HepG2 (cell line): Measurements from ENCODE around the gene MRPS5. TPM values are rescaled to one million over a fixed set of nuclear protein-coding genes. Genes with fewer than 3 reads are reported as not detected.

Experiments used
- ATAC-seq: fragments of 200-7000 bp; cut with Tn5 transposase; 3 replicates; pipeline ENCODE4 v1.9.1; 2020; ENCODE audit warnings: mild to moderate bottlenecking, moderate library complexity
- Bru-seq: library from RNA; stranded (reverse); fragments of 400-500 nt; gene quantifications from one replicate; lab custom pipeline; 2021; lab: Mats Ljungman, UMichigan
- BruChase-seq, 2 experiments: library from RNA; stranded (reverse); fragments of 400-500 nt; gene quantifications; one replicate each; lab custom pipeline; 2021; lab: Mats Ljungman, UMichigan
- BruUV-seq: library from RNA; stranded (reverse); fragments of 400-500 nt; replicated peaks from 2 replicates; lab custom pipeline; 2021; lab: Mats Ljungman, UMichigan
- CTCF ChIA-PET: fragments of 300-600 bp; formaldehyde crosslinking; extraction: SDS; loops from one replicate; lab custom pipeline; 2021; ENCODE audit warnings: low total read pairs, inconsistent platforms, low intra/inter-chr PET ratio; lab: Yijun Ruan, JAX
- POLR2A ChIA-PET: fragments of 350-600 bp; sonication (Branson Sonifier 250); formaldehyde crosslinking; loops from one replicate; lab custom pipeline; 2020; ENCODE audit warnings: antibody characterized with exemption, inconsistent platforms; lab: Yijun Ruan, JAX
- DNase-seq: peaks from one replicate; pipeline ENCODE4 v3.0.0-alpha.2; 2015; ENCODE audit warnings: low spot score
- FAIRE-seq: peaks from 3 replicates; lab custom pipeline; 2011; peaks lifted over from hg19 to GRCh38; lab: Jason Lieb, UNC
- H2AFZ ChIP-seq: one replicate; pipeline ENCODE4 v1.6.1; 2011; ENCODE audit warnings: low read length, inconsistent platforms
- H3K27ac ChIP-seq: fragments of 300-600 bp; 3 replicates; pipeline ENCODE4 v1.8.0; 2011; ENCODE audit warnings: mixed run types, mild to moderate bottlenecking, mixed read lengths, low read length, inconsistent platforms; ENCODE audit not compliant: insufficient read depth; ENCODE audit errors: extremely low read length
- H3K27me3 ChIP-seq, 2 experiments: fragments of 200-600 bp in 1 of 2; 2 replicates in 1 of 2; 3 replicates in 1 of 2; pipeline versions ENCODE4 v1.6.0 to v1.8.0; 2011; ENCODE audit warnings: low read length in 2 of 2, mild to moderate bottlenecking in 2 of 2, moderate library complexity in 2 of 2, inconsistent platforms in 1 of 2; ENCODE audit not compliant: insufficient read depth in 2 of 2, control insufficient read depth in 1 of 2
- H3K36me3 ChIP-seq, 2 experiments: fragments of 200-600 bp in 1 of 2; replicated peaks in 1 of 2; 2 replicates in 1 of 2; 3 replicates in 1 of 2; pipeline versions ENCODE4 v1.5.1 to v1.8.0; 2011; ENCODE audit warnings: low read length in 2 of 2, inconsistent platforms in 1 of 2; ENCODE audit not compliant: insufficient read depth in 2 of 2, control insufficient read depth in 1 of 2
- H3K4me1 ChIP-seq: 2 replicates; pipeline ENCODE4 v1.5.1; 2012; ENCODE audit warnings: low read length, inconsistent platforms; ENCODE audit not compliant: insufficient read depth
- H3K4me2 ChIP-seq: 2 replicates; pipeline ENCODE4 v1.6.0; 2011; ENCODE audit warnings: low read depth, low read length, inconsistent platforms
- H3K4me3 ChIP-seq, 3 experiments: fragments of 200-600 bp in 1 of 3; sonication (generic), shearing (Covaris generic) in 1 of 3; replicated peaks in 1 of 3; 2 replicates each; pipeline ENCODE4 v1.5.1; 2011 to 2016; ENCODE audit warnings: low read length in 3 of 3, inconsistent platforms in 2 of 3, low read depth in 2 of 3, mild to moderate bottlenecking in 2 of 3, control low read depth in 1 of 3, mixed read lengths in 1 of 3; ENCODE audit not compliant: insufficient read depth in 1 of 3
- H3K79me2 ChIP-seq: one replicate; pipeline ENCODE4 v1.6.1; 2011; ENCODE audit warnings: low read length, inconsistent platforms; ENCODE audit not compliant: insufficient read depth
- H3K9ac ChIP-seq: 2 replicates; pipeline ENCODE4 v1.6.0; 2011; ENCODE audit warnings: mild to moderate bottlenecking, low read depth, low read length, inconsistent platforms; ENCODE audit not compliant: insufficient read depth
- H3K9me3 ChIP-seq: 2 replicates; pipeline ENCODE4 v1.5.1; 2012; ENCODE audit warnings: mild to moderate bottlenecking, low read length
- H4K20me1 ChIP-seq: 2 replicates; pipeline ENCODE4 v1.6.0; 2011; ENCODE audit warnings: inconsistent platforms, mild to moderate bottlenecking, low read length, moderate library complexity; ENCODE audit not compliant: insufficient read depth
- CHD2 ChIP-seq: IDR thresholded peaks from 2 replicates; pipeline ENCODE4 v1.6.1; 2011; ENCODE audit warnings: low read depth, low read length, improper control_type of control experiment
- IKZF1 ChIP-seq: fragments of 450-650 bp; IDR thresholded peaks from 2 replicates; pipeline ENCODE4 v1.7.1; 2016
- MEIS2 ChIP-seq: sonication (generic); formaldehyde crosslinking; IDR thresholded peaks from 2 replicates; pipeline ENCODE4 v1.9.0; 2021; ENCODE audit warnings: mild to moderate bottlenecking, missing genetic modification reagents
- PLRG1 ChIP-seq: fragments of 450-650 bp; conservative IDR thresholded peaks from 2 replicates; pipeline ENCODE4 v1.6.1; 2016
- POGZ ChIP-seq: sonication (generic); formaldehyde crosslinking; IDR thresholded peaks from 2 replicates; pipeline ENCODE4 v1.4.0; 2020; ENCODE audit warnings: mild to moderate bottlenecking, missing genetic modification reagents
- RORA ChIP-seq: sonication (generic); formaldehyde crosslinking; IDR thresholded peaks from 2 replicates; pipeline ENCODE4 v1.5.0; 2020; ENCODE audit warnings: mild to moderate bottlenecking, missing genetic modification reagents, moderate library complexity
- SIN3A ChIP-seq: IDR thresholded peaks from 2 replicates; pipeline ENCODE4 v1.6.1; 2011; ENCODE audit warnings: low read depth, mild to moderate bottlenecking, control low read depth, low read length, borderline replicate concordance
- ZFP62 ChIP-seq: sonication (generic); formaldehyde crosslinking; IDR thresholded peaks from 2 replicates; pipeline ENCODE4 v1.4.0; 2020; ENCODE audit warnings: missing genetic modification reagents
- ZNF331 ChIP-seq: sonication (generic); formaldehyde crosslinking; IDR thresholded peaks from 2 replicates; pipeline ENCODE4 v1.4.0; 2020; ENCODE audit warnings: missing genetic modification reagents
- ZNF432 ChIP-seq: sonication (generic); formaldehyde crosslinking; IDR thresholded peaks from 2 replicates; pipeline ENCODE4 v1.5.0; 2020; ENCODE audit warnings: missing genetic modification reagents, mild to moderate bottlenecking, borderline replicate concordance
- ZNF768 ChIP-seq: sonication (generic); formaldehyde crosslinking; IDR thresholded peaks from 2 replicates; pipeline ENCODE4 v1.4.0; 2020; ENCODE audit warnings: missing genetic modification reagents
- WGBS: methylation state at CpG from one replicate; pipeline ENCODE4 v1.1.6; 2017; ENCODE audit warnings: low lambda C conversion rate; 5-methylcytosine and 5-hydroxymethylcytosine counted together
- in situ Hi-C: cut with HindIII; loops from 2 replicates; pipeline ENCODE4 v1.10.0; 2017; ENCODE audit warnings: low pct_unique_long_range_greater_than_20kb; ENCODE audit not compliant: extremely low pct_ligation_motif_present
- intact Hi-C: fragments of 100-400 bp; cut with micrococcal nuclease; formaldehyde crosslinking; loops from one replicate; pipeline ENCODE4 v1.10.0; 2022; ENCODE audit not compliant: unreplicated experiment
- long read RNA-seq, 2 experiments: library from RNA in 1 of 2; library from polyadenylated mRNA in 1 of 2; stranded (forward) in 1 of 2; unstranded in 1 of 2; transcript quantifications; one replicate each; pipeline ENCODE4 v2.0.0, GENCODE V29; 2019 to 2022
- polyA minus RNA-seq, 3 experiments: library from RNA; depleted of rRNA, polyadenylated mRNA; stranded (reverse); fragments of >200 nt; gene quantifications; 2 replicates each; pipeline ENCODE4 v1.2.3, GENCODE V29; 2011; ENCODE audit warnings: low replicate concordance in 1 of 3
- polyA plus RNA-seq, 8 experiments: library from polyadenylated mRNA; depleted of rRNA in 3 of 8; stranded (reverse) in 7 of 8; unstranded in 1 of 8; fragments of >200 nt; fragmentation: Illumina TruSeq in 4 of 8; extraction: Trizol in 4 of 8; gene quantifications; 2 replicates each; pipeline versions ENCODE4 v1.2.1 to v1.2.3, GENCODE V29; 2011 to 2016; ENCODE audit warnings: low read depth in 4 of 8, missing spikeins in 1 of 8, mixed read lengths in 1 of 8; ENCODE audit not compliant: insufficient read depth in 1 of 8
- total RNA-seq, 5 experiments: library from RNA; depleted of rRNA; stranded (reverse); fragments of >200 nt; fragmentation: Illumina TruSeq; extraction: Trizol; gene quantifications; 2 replicates each; pipeline ENCODE4 v1.2.3, GENCODE V29; 2016; ENCODE audit warnings: low read depth in 1 of 5
- TF ChIP-seq, protein P1 (sequence below): IDR thresholded peaks from 2 replicates; pipeline ENCODE4 v1.6.1; 2016; ENCODE audit warnings: low read depth, borderline replicate concordance
- TF ChIP-seq, protein P2 (sequence below): sonication (generic); formaldehyde crosslinking; IDR thresholded peaks from 2 replicates; pipeline ENCODE4 v1.5.0; 2020; ENCODE audit warnings: mild to moderate bottlenecking, missing genetic modification reagents
- TF ChIP-seq, protein P3 (sequence below): sonication (generic); formaldehyde crosslinking; IDR thresholded peaks from 2 replicates; pipeline ENCODE4 v1.5.0; 2020; ENCODE audit warnings: missing genetic modification reagents, mild to moderate bottlenecking, borderline replicate concordance

The MRPS5 gene
- 98.8 and 102 TPM in 2 replicates for total RNA-seq (2016; rRNA removed; fragmentation: Illumina TruSeq; extraction: Trizol)
- 53.7 and 54.0 TPM in 2 replicates for total RNA-seq (2016; cell fraction: cytosol; rRNA removed; fragmentation: Illumina TruSeq; extraction: Trizol; ENCODE audit: low read depth)
- 99.9 and 104 TPM in 2 replicates for total RNA-seq (2016; cell fraction: insoluble cytoplasmic fraction; rRNA removed; fragmentation: Illumina TruSeq; extraction: Trizol)
- total RNA-seq (2016; cell fraction: membrane; rRNA removed; fragmentation: Illumina TruSeq; extraction: Trizol): 68.2 and 74.9 TPM in 2 replicates
- total RNA-seq (2016; cell fraction: nucleus; rRNA removed; fragmentation: Illumina TruSeq; extraction: Trizol): 65.4 and 78.9 TPM in 2 replicates
- polyA plus RNA-seq (2011; rRNA removed): 125 and 134 TPM in 2 replicates
- polyA plus RNA-seq (2011; cell fraction: cytosol; rRNA removed): 80.7 and 93.0 TPM in 2 replicates
- 151 and 160 TPM in 2 replicates for polyA plus RNA-seq (2011; cell fraction: nucleus; rRNA removed)
- polyA plus RNA-seq (2012): 83.3 and 86.4 TPM in 2 replicates
- 52.6 and 54.6 TPM in 2 replicates for polyA plus RNA-seq (2016; cell fraction: cytosol; fragmentation: Illumina TruSeq; extraction: Trizol; ENCODE audit: low read depth)
- polyA plus RNA-seq (2016; cell fraction: insoluble cytoplasmic fraction; fragmentation: Illumina TruSeq; extraction: Trizol; ENCODE audit: low read depth): 116 and 119 TPM in 2 replicates
- polyA plus RNA-seq (2016; cell fraction: membrane; fragmentation: Illumina TruSeq; extraction: Trizol; ENCODE audit: low read depth): 57.0 and 60.0 TPM in 2 replicates
- 139 and 145 TPM in 2 replicates for polyA plus RNA-seq (2016; cell fraction: nucleus; fragmentation: Illumina TruSeq; extraction: Trizol; ENCODE audit: insufficient read depth, low read depth)
- polyA minus RNA-seq (2011; rRNA and poly(A)+ RNA removed; ENCODE audit: low replicate concordance): 73.5 and 104 TPM in 2 replicates
- polyA minus RNA-seq (2011; cell fraction: cytosol; rRNA and poly(A)+ RNA removed): 43.8 and 44.2 TPM in 2 replicates
- polyA minus RNA-seq (2011; cell fraction: nucleus; rRNA and poly(A)+ RNA removed): 103 and 105 TPM in 2 replicates
- Bru-seq, nascent RNA: percentile 91 among the genes with signal in this experiment
- percentile 92 among the genes with signal in this experiment for BruChase-seq, experiment 1, labeled RNA remaining after a 6-hour chase
- percentile 91 among the genes with signal in this experiment for BruChase-seq, experiment 2, labeled RNA remaining after a 2-hour chase
- long read RNA-seq, experiment 1, transcript MRPS5-201 (12 exons, 1,652 nt): major isoform, 99 of 157 reads
- long read RNA-seq, experiment 1, partial matches to known transcripts: 51 of 157 reads
- long read RNA-seq, experiment 1, other reads (novel, unspliced or antisense): 3 of 157 reads
- long read RNA-seq, experiment 2, transcript MRPS5-201 (12 exons, 1,652 nt): major isoform, 108 of 191 reads
- long read RNA-seq, experiment 2, partial matches to known transcripts: 44 of 191 reads
- long read RNA-seq, experiment 2, other reads (novel, unspliced or antisense): 32 of 191 reads

DNA sequence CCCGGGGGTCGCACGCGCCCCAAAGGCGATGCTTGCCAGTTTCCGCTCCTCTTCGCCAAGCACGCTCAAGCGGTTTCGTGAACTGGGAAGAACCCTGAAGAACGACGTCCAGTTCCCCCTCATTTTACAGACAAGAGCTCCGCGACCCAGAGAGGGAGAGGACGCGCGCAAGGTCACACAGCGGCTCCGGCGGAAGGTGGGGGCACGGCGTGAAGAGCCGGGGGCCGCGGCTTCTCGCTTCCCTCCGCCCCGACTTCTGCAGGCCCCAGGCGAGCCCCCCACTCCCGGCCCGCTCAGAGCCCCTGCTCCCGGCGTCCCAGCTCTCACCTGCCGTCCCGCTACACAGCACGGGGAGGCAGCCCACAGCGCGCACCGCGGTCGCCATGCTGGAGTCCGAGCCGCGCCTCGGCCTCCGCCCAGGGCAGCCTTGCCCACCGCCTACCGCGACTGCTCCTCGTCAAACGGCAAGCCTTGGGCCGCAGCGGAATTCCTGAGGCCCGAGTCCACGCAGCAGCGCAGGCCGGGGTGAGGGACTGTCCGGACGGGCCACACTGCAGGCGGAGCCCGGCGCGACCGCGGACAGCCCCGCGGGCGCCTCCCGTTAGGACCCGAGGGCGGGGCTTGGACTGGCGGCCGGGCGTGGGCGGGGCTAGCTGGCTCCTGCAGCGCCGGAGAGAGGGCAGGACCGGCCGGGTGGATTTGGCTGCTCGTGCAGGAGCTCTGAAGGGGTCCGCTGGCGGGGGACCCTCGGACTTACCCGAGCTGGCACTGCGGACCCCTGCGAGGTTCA is at the start of gene MRPS5:
Gene MRPS5, minus strand, starts transcription at position 402 of the 790 bp plus-strand sequence. Its CDS starts 17 bp downstream, at position 385.
- Histone ChIP-seq H3K4me2 (peak within 1 kb of the TSS; percentile 99), H3K9me3 (no peaks in the 10 kb centered on the region), H3K9ac (peak within 1 kb of the TSS; percentile 91), H3K27ac (peak within 1 kb of the TSS; percentile 87), H3K36me3 (peaks cover 2 to 9% of the 10 kb centered on the region in 2 experiments; a peak in 3 of 5 replicates), H3K4me3 (peak within 1 kb of the TSS; percentile 76 to 96 (median 94)), H3K27me3 (no peaks in the 10 kb centered on the region; a peak in 1 of 5 replicates), H3K4me1 (peaks cover 44% of the 10 kb centered on the region), H4K20me1 (peaks cover 12% of the 10 kb centered on the region; the same call in 1 of the 2 replicates), H3K79me2 (peaks cover 37% of the 10 kb centered on the region), H2AFZ (peak within 1 kb of the TSS; percentile 94)
- ATAC-seq (peak; percentile 97), FAIRE-seq (no peak), DNase-seq (peak; percentile 62)
- in situ Hi-C loops (no loop called here), intact Hi-C loops (loop anchor here (2.0 kb wide), 1 partner anchor 43 kb away; the partner anchor contains the start of gene ZNF2)
- under 1% methylated on average over 36 of the region's 86 CpGs for WGBS
- BruUV-seq: no TSS peak
- ChIA-PET CTCF (no interaction called here), POLR2A (interaction anchor here (1.6 to 3.8 kb wide), 4 partner anchors 38 to 53 kb away, joined by 3 to 48 read pairs (median 12); partner anchors contain the start of genes ZNF2 and ZNF514)
- TF ChIP-seq ZNF768 (CRISPR knock-in tag): peak; percentile 100
- peak; percentile 88 for TF ChIP-seq POGZ (CRISPR knock-in tag)
- TF ChIP-seq MEIS2 (CRISPR knock-in tag): 0 out of 2 replicates have a peak, but pooled peaks have one; percentile 82
- TF ChIP-seq ZNF432: no peak; the same call in 1 of the 2 replicates
- TF ChIP-seq, protein P1, sequence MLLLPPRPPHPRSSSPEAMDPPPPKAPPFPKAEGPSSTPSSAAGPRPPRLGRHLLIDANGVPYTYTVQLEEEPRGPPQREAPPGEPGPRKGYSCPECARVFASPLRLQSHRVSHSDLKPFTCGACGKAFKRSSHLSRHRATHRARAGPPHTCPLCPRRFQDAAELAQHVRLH (CRISPR knock-in tag): peak; percentile 85; the same call in 1 of the 2 replicates
- no peak for TF ChIP-seq IKZF1
- 0 out of 2 replicates have a peak, but pooled peaks have one; percentile 91 for TF ChIP-seq ZFP62 (CRISPR knock-in tag)
- no peak for TF ChIP-seq RORA (CRISPR knock-in tag)
- 0 out of 2 replicates have a peak, but pooled peaks have one; percentile 10 for TF ChIP-seq SIN3A
- TF ChIP-seq, protein P2, sequence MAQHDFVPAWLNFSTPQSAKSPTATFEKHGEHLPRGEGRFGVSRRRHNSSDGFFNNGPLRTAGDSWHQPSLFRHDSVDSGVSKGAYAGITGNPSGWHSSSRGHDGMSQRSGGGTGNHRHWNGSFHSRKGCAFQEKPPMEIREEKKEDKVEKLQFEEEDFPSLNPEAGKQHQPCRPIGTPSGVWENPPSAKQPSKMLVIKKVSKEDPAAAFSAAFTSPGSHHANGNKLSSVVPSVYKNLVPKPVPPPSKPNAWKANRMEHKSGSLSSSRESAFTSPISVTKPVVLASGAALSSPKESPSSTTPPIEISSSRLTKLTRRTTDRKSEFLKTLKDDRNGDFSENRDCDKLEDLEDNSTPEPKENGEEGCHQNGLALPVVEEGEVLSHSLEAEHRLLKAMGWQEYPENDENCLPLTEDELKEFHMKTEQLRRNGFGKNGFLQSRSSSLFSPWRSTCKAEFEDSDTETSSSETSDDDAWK (CRISPR knock-in tag): no peak
- no peak for TF ChIP-seq PLRG1
- no peak for TF ChIP-seq CHD2
- peak; percentile 69; the same call in 1 of the 2 replicates for TF ChIP-seq ZNF331
- TF ChIP-seq, protein P3, sequence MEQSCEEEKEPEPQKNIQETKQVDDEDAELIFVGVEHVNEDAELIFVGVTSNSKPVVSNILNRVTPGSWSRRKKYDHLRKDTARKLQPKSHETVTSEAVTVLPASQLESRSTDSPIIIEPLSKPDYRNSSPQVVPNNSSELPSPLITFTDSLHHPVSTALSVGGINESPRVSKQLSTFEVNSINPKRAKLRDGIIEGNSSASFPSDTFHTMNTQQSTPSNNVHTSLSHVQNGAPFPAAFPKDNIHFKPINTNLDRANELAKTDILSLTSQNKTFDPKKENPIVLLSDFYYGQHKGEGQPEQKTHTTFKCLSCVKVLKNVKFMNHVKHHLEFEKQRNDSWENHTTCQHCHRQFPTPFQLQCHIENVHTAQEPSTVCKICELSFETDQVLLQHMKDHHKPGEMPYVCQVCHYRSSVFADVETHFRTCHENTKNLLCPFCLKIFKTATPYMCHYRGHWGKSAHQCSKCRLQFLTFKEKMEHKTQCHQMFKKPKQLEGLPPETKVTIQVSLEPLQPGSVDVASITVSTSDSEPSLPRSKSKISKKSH (CRISPR knock-in tag): peak; percentile 92; the same call in 1 of the 2 replicates
